HL-60 (cell line): Measurements from ENCODE around the gene ARFGEF3.

Experiments used
- DNase-seq, 2 experiments: peaks; one replicate each; pipeline ENCODE4 v3.0.0-alpha.2; 2010 to 2020; ENCODE audit warnings: low read depth in 1 of 2, low spot score in 1 of 2
- H3K27ac ChIP-seq: fragments of 250-450 bp; sonication (Bioruptor Pico); replicated peaks from 2 replicates; pipeline ENCODE4 v1.5.1; 2020; ENCODE audit warnings: mild to moderate bottlenecking, moderate library complexity
- H3K27me3 ChIP-seq: fragments of 250-450 bp; sonication (Bioruptor Pico); 2 replicates; pipeline ENCODE4 v1.5.1; 2021; ENCODE audit warnings: mild to moderate bottlenecking, moderate library complexity; ENCODE audit not compliant: insufficient read depth, poor library complexity, severe bottlenecking
- H3K4me3 ChIP-seq: replicated peaks from 2 replicates; pipeline ENCODE4 v1.5.1; 2011; ENCODE audit warnings: mild to moderate bottlenecking, control low read depth, low read length; ENCODE audit not compliant: insufficient read depth
- GABPA ChIP-seq: IDR thresholded peaks from 2 replicates; pipeline ENCODE4 v1.6.1; 2012; ENCODE audit warnings: low read depth
- POLR2AphosphoS5 ChIP-seq: IDR thresholded peaks from 2 replicates; pipeline ENCODE4 v1.6.1; 2012; ENCODE audit warnings: low read depth
- SPI1 ChIP-seq: IDR thresholded peaks from 2 replicates; pipeline ENCODE4 v1.6.1; 2012; ENCODE audit warnings: low read depth, mild to moderate bottlenecking, borderline replicate concordance
- TF ChIP-seq, protein P1 (sequence below): IDR thresholded peaks from 2 replicates; pipeline ENCODE4 v1.6.1; 2012; ENCODE audit warnings: low read depth; ENCODE audit not compliant: insufficient replicate concordance
- TF ChIP-seq, protein P2 (sequence below): IDR thresholded peaks from one replicate; pipeline ENCODE4 v1.5.1; 2011; ENCODE audit warnings: low read length, control low read depth, inconsistent platforms; ENCODE audit not compliant: insufficient read depth

ARFGEF3 gene

DNA sequence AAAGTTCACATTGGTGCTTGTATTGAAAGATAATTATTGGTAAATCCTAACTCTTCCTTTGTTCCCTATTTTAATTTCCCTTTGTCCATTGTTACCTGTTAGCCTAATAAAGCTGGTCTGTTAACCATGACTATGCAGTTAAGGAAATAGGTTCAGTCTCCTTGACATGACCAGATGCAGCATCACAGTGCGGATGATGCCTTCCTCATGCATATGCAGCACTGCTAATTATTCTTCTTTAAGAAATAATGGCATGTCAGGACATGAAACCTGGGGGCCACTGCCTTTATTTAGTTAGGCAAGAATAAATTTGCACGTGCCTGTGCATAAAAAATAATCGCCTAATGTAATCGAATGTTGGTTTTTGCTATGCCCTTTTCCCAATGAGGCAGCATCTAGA lies 40.1 kb downstream of the ARFGEF3 start:
- peaks cover 3% of the 10 kb centered on the region for H3K27me3 ChIP-seq
- DNase-seq: no peak
- H3K4me3 ChIP-seq: no peak overlapping the region
- TF ChIP-seq POLR2AphosphoS5: no peak
- TF ChIP-seq, protein P1, sequence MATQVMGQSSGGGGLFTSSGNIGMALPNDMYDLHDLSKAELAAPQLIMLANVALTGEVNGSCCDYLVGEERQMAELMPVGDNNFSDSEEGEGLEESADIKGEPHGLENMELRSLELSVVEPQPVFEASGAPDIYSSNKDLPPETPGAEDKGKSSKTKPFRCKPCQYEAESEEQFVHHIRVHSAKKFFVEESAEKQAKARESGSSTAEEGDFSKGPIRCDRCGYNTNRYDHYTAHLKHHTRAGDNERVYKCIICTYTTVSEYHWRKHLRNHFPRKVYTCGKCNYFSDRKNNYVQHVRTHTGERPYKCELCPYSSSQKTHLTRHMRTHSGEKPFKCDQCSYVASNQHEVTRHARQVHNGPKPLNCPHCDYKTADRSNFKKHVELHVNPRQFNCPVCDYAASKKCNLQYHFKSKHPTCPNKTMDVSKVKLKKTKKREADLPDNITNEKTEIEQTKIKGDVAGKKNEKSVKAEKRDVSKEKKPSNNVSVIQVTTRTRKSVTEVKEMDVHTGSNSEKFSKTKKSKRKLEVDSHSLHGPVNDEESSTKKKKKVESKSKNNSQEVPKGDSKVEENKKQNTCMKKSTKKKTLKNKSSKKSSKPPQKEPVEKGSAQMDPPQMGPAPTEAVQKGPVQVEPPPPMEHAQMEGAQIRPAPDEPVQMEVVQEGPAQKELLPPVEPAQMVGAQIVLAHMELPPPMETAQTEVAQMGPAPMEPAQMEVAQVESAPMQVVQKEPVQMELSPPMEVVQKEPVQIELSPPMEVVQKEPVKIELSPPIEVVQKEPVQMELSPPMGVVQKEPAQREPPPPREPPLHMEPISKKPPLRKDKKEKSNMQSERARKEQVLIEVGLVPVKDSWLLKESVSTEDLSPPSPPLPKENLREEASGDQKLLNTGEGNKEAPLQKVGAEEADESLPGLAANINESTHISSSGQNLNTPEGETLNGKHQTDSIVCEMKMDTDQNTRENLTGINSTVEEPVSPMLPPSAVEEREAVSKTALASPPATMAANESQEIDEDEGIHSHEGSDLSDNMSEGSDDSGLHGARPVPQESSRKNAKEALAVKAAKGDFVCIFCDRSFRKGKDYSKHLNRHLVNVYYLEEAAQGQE: no peak
- TF ChIP-seq, protein P2, sequence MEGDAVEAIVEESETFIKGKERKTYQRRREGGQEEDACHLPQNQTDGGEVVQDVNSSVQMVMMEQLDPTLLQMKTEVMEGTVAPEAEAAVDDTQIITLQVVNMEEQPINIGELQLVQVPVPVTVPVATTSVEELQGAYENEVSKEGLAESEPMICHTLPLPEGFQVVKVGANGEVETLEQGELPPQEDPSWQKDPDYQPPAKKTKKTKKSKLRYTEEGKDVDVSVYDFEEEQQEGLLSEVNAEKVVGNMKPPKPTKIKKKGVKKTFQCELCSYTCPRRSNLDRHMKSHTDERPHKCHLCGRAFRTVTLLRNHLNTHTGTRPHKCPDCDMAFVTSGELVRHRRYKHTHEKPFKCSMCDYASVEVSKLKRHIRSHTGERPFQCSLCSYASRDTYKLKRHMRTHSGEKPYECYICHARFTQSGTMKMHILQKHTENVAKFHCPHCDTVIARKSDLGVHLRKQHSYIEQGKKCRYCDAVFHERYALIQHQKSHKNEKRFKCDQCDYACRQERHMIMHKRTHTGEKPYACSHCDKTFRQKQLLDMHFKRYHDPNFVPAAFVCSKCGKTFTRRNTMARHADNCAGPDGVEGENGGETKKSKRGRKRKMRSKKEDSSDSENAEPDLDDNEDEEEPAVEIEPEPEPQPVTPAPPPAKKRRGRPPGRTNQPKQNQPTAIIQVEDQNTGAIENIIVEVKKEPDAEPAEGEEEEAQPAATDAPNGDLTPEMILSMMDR: no peak
- no peak overlapping the region for H3K27ac ChIP-seq

DNA sequence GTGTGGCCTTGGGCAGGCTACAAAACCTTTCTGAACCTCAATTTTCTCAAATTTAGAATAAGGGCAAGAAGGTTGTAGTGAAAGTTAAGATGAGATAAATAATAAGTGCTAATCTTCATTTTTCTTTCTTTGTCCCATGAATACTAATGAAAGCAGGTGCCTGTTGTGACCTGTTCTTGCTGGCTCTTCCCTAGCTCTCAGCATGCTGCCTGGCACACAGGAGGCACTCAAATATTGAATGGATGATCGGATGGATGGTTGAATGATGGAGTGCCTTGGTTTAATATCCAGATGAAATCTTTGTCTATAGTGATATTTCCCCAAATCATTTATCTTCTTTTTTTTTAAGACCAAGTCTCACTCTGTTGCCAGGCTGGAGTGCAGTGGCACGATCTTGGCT lies 41.6 kb downstream of the ARFGEF3 start:
- TF ChIP-seq, protein P2: no peak
- no peak overlapping the region for H3K27ac ChIP-seq
- H3K4me3 ChIP-seq: no peak overlapping the region
- peaks cover 3% of the 10 kb centered on the region for H3K27me3 ChIP-seq
- DNase-seq: no peak

DNA sequence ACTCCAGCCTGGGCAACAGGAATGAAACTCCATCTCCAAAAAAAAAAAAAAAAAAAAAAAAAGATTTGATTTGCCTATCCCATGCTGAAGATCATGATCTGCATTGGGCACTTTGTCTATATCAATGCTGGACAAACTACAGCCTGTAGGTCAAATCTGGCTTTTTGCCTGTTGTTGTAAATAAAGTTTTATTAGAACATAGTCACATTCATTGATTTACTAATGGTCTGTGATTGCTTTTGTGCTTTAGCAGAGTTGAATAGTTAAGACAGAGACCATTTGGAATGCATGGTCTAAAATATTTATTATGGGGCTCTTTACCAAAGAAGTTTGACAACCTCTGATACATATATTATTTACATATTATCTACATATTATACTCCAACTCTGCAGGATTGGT lies 42.6 kb downstream of the ARFGEF3 start:
- H3K27me3 ChIP-seq: peaks cover under 1% of the 10 kb centered on the region
- TF ChIP-seq, protein P2: no peak
- TF ChIP-seq POLR2AphosphoS5: no peak
- TF ChIP-seq GABPA: no peak
- TF ChIP-seq SPI1: no peak
- TF ChIP-seq, protein P1: no peak
- H3K4me3 ChIP-seq: no peak overlapping the region
- H3K27ac ChIP-seq: no peak overlapping the region
- DNase-seq: no peak

DNA sequence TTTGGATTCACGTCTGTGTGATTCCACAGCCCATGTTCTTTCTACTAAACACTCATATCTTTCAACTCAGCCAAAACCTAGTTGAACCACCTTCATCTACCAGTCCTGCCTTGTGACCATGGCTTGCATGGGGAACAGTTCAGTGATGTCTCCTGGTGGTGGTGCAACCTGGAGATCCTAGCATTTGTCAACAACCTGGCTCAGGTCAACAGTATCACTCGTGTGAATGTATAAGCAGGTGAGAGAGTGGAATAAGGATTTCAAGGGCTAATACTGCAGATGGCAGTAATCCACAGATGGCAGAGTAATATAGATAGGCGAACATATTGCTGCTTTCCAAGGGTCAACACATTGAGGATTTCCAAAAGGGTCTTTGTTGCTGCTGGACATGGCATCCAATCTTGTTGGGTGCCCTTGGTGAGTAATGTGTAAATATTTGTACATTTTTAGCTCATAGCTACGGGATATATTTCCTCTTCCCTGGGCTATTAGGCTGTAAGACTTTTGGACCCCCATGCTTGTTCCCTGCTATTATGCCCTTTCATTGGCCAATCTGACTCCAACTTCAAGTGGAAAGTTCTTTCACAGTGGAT lies 43.1 kb downstream of the ARFGEF3 start:
- Histone ChIP-seq H3K27ac (no peak overlapping the region), H3K27me3 (no peaks in the 10 kb centered on the region), H3K4me3 (no peak overlapping the region)
- TF ChIP-seq GABPA: no peak
- no peak for TF ChIP-seq SPI1
- TF ChIP-seq, protein P1: no peak
- TF ChIP-seq, protein P2: no peak
- no peak for TF ChIP-seq POLR2AphosphoS5
- DNase-seq: no peak
